Measurements from ENCODE around the gene ASXL2. TPM values are rescaled to one million over a fixed set of nuclear protein-coding genes. Genes with fewer than 3 reads are reported as not detected.

ASXL2 gene
- total RNA-seq, 4 donors from 2014 or later: 4.6 to 29.7 (median 10.6) TPM

- Histone ChIP-seq H3K27ac (no peak overlapping the region), H3K4me1 (no peaks in the 10 kb centered on the region), H3K36me3 (no peaks in the 10 kb centered on the region), H3K4me3 (no peak overlapping the region), H3K27me3 (no peaks in the 10 kb centered on the region), H3K9me3 (no peaks in the 10 kb centered on the region)
- intact Hi-C loops (cut with DNase I; ENCODE audit: low total_unique reads): no loop called here
- DNase-seq: no peak
- TF ChIP-seq CTCF (IDR thresholded peaks at IDR 0.05): no peak
- TF ChIP-seq POLR2A (IDR thresholded peaks at IDR 0.05): no peak
Observed at GRCh38 chr2:25814681-25815080, 63.6 kb downstream of the ASXL2 start.

GRCh38 chr2:25810428-25810827, 67.9 kb downstream of the ASXL2 start:
- Histone ChIP-seq H3K27me3 (no peaks in the 10 kb centered on the region), H3K27ac (no peak overlapping the region), H3K4me1 (no peaks in the 10 kb centered on the region), H3K9me3 (no peaks in the 10 kb centered on the region), H3K36me3 (no peaks in the 10 kb centered on the region), H3K4me3 (no peak overlapping the region)
- no peak for TF ChIP-seq CTCF (IDR thresholded peaks at IDR 0.05)
- no peak for TF ChIP-seq POLR2A (IDR thresholded peaks at IDR 0.05)
- intact Hi-C loops (cut with DNase I; ENCODE audit: low total_unique reads): no loop called here
- no peak for DNase-seq

GRCh38 chr2:25809646-25810045, 68.6 kb downstream of the ASXL2 start:
- no peaks in the 10 kb centered on the region for H3K27me3 ChIP-seq
- intact Hi-C loops (cut with DNase I; ENCODE audit: low total_unique reads): no loop called here
- no peak for TF ChIP-seq CTCF (IDR thresholded peaks at IDR 0.05)
- no peak for TF ChIP-seq POLR2A (IDR thresholded peaks at IDR 0.05)

GRCh38 chr2:25808006-25808383, 70.3 kb downstream of the ASXL2 start:
- no peaks in the 10 kb centered on the region for H3K27me3 ChIP-seq
- TF ChIP-seq POLR2A (IDR thresholded peaks at IDR 0.05) (no peak), CTCF (IDR thresholded peaks at IDR 0.05) (no peak)
- intact Hi-C loops (cut with DNase I; ENCODE audit: low total_unique reads): no loop called here
- H3K4me3 ChIP-seq: no peak overlapping the region
- no peaks in the 10 kb centered on the region for H3K36me3 ChIP-seq
- DNase-seq: no peak
- no peaks in the 10 kb centered on the region for H3K4me1 ChIP-seq
- no peaks in the 10 kb centered on the region for H3K9me3 ChIP-seq
- no peak overlapping the region for H3K27ac ChIP-seq

More at GRCh38 chr2:25809646-25810045, 68.6 kb downstream of the ASXL2 start:
- no peak for DNase-seq
- no peak overlapping the region for H3K4me3 ChIP-seq
- H3K9me3 ChIP-seq: no peaks in the 10 kb centered on the region
- H3K4me1 ChIP-seq: no peaks in the 10 kb centered on the region
- H3K27ac ChIP-seq: no peak overlapping the region
- H3K36me3 ChIP-seq: no peaks in the 10 kb centered on the region

GRCh38 chr2:25806941-25807340, 71.3 kb downstream of the ASXL2 start:
- Histone ChIP-seq H3K27me3 (no peaks in the 10 kb centered on the region), H3K27ac (no peak overlapping the region), H3K4me1 (no peaks in the 10 kb centered on the region), H3K9me3 (no peaks in the 10 kb centered on the region), H3K4me3 (no peak overlapping the region), H3K36me3 (no peaks in the 10 kb centered on the region)
- TF ChIP-seq POLR2A (IDR thresholded peaks at IDR 0.05): no peak
- TF ChIP-seq CTCF (IDR thresholded peaks at IDR 0.05): no peak
- DNase-seq: no peak
- intact Hi-C loops (cut with DNase I; ENCODE audit: low total_unique reads): no loop called here
